Neural progenitor cell (in vitro differentiated cells): ENCODE results near the gene AGAP3. TPM values are rescaled to one million over a fixed set of nuclear protein-coding genes. Genes with fewer than 3 reads are reported as not detected.

Experiments
- DNase-seq: peaks from one replicate; pipeline ENCODE4 v3.0.0-alpha.2; 2016; ENCODE audit warnings: low spot score
- H2AFZ ChIP-seq: fragments of 200-600 bp; sonication (generic); replicated peaks from 2 replicates; pipeline ENCODE4 v1.6.1; 2016; ENCODE audit warnings: antibody characterized with exemption
- H3F3A ChIP-seq: fragments of 200-600 bp; sonication (generic); 2 replicates; pipeline ENCODE4 v1.6.1; 2016; ENCODE audit warnings: antibody characterized with exemption, low read depth
- H3K27ac ChIP-seq: fragments of 200-600 bp; sonication (generic); 2 replicates; pipeline ENCODE4 v1.5.1; 2016; ENCODE audit warnings: mild to moderate bottlenecking
- H3K27me3 ChIP-seq: fragments of 200-600 bp; sonication (generic); 2 replicates; pipeline ENCODE4 v1.6.1; 2016; ENCODE audit warnings: mild to moderate bottlenecking, moderate library complexity
- H3K36me3 ChIP-seq: fragments of 200-600 bp; sonication (generic); 2 replicates; pipeline ENCODE4 v1.5.1; 2016
- H3K4me1 ChIP-seq: fragments of 200-600 bp; sonication (generic); 2 replicates; pipeline ENCODE4 v1.6.1; 2016; ENCODE audit warnings: mixed run types
- H3K4me2 ChIP-seq: fragments of 200-600 bp; sonication (generic); 2 replicates; pipeline ENCODE4 v1.6.1; 2016
- H3K4me3 ChIP-seq: fragments of 200-600 bp; sonication (generic); 2 replicates; pipeline ENCODE4 v1.5.1; 2016
- H3K79me2 ChIP-seq: fragments of 200-600 bp; sonication (generic); 2 replicates; pipeline ENCODE4 v1.6.1; 2016; ENCODE audit warnings: low read depth
- H3K9ac ChIP-seq: fragments of 200-600 bp; sonication (generic); 2 replicates; pipeline ENCODE4 v1.6.1; 2016
- H3K9me3 ChIP-seq: fragments of 200-600 bp; sonication (generic); 2 replicates; pipeline ENCODE4 v1.5.1; 2016; ENCODE audit warnings: low read depth
- H4K20me1 ChIP-seq: fragments of 200-600 bp; sonication (generic); 2 replicates; pipeline ENCODE4 v1.6.1; 2016; ENCODE audit warnings: low read depth
- H3K27ac Mint-ChIP-seq: 3 replicates; pipeline ENCODE4 v1.8.0; 2021; ENCODE audit warnings: mixed read lengths
- H3K27me3 Mint-ChIP-seq: 2 replicates; pipeline ENCODE4 v1.8.0; 2022; ENCODE audit warnings: low read depth, mild to moderate bottlenecking, inconsistent platforms, moderate library complexity, mixed read lengths; ENCODE audit not compliant: insufficient read depth
- H3K36me3 Mint-ChIP-seq: 3 replicates; pipeline ENCODE4 v1.8.0; 2021; ENCODE audit warnings: mixed read lengths
- H3K4me1 Mint-ChIP-seq: 3 replicates; pipeline ENCODE4 v1.8.0; 2021; ENCODE audit warnings: mixed read lengths
- H3K4me3 Mint-ChIP-seq: 3 replicates; pipeline ENCODE4 v1.8.0; 2021; ENCODE audit warnings: mild to moderate bottlenecking, moderate library complexity, mixed read lengths
- H3K9me3 Mint-ChIP-seq: 3 replicates; pipeline ENCODE4 v1.8.0; 2020; ENCODE audit warnings: mixed read lengths
- EZH2 ChIP-seq: fragments of 200-600 bp; sonication (generic); IDR thresholded peaks from 2 replicates; pipeline ENCODE4 v1.6.1; 2017; ENCODE audit warnings: antibody characterized with exemption, mild to moderate bottlenecking, moderate library complexity
- EZH2phosphoT487 ChIP-seq: fragments of 200-600 bp; sonication (generic); IDR thresholded peaks from 2 replicates; pipeline ENCODE4 v1.6.1; 2017; ENCODE audit warnings: antibody characterized with exemption
- total RNA-seq: library from RNA; depleted of rRNA; stranded (reverse); fragments of >200 nt; gene quantifications from 2 replicates; pipeline ENCODE4 v1.2.3, GENCODE V29; 2015; ENCODE audit warnings: low replicate concordance
- TF ChIP-seq, protein P1 (sequence below): fragments of 200-600 bp; sonication (generic); IDR thresholded peaks from 2 replicates; pipeline ENCODE4 v1.5.1; 2017; ENCODE audit warnings: antibody characterized with exemption, mild to moderate bottlenecking

Gene AGAP3
- total RNA-seq, 1 donor from 2014 or later = 38.9 TPM

DNA sequence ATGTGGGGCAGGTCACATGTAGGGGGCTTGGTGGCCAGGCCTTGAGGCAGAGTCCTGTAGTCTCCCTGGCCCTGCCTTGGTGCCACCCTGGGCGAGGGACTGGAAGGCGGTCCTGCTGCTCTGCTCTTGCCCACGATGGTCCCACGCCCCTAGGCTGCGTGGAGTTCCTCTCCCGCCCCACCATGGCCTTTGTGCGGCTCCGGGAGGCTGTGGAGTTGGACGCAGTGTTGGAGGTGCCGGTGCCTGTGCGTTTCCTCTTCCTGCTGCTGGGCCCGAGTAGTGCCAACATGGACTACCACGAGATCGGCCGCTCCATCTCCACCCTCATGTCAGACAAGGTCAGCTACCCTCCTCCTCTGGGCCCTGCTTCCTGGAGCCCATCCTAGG is 15.7 kb upstream of the AGAP3 start:
- Mint-ChIP-seq H3K4me3 (no peak overlapping the region), H3K27ac (no peak overlapping the region), H3K9me3 (no peaks in the 10 kb centered on the region), H3K4me1 (peaks cover 2% of the 10 kb centered on the region), H3K36me3 (peaks cover 13% of the 10 kb centered on the region), H3K27me3 (peaks cover 5% of the 10 kb centered on the region)
- Histone ChIP-seq H3K4me2 (no peak overlapping the region), H3K36me3 (no peaks in the 10 kb centered on the region), H3F3A (no peaks in the 10 kb centered on the region), H4K20me1 (no peaks in the 10 kb centered on the region), H2AFZ (no peak overlapping the region), H3K4me1 (no peaks in the 10 kb centered on the region), H3K79me2 (no peaks in the 10 kb centered on the region), H3K27me3 (no peaks in the 10 kb centered on the region), H3K4me3 (no peak overlapping the region), H3K9ac (no peak overlapping the region), H3K27ac (no peak overlapping the region), H3K9me3 (no peaks in the 10 kb centered on the region)
- TF ChIP-seq EZH2phosphoT487 (no peak), EZH2 (no peak)
- TF ChIP-seq, protein P1, sequence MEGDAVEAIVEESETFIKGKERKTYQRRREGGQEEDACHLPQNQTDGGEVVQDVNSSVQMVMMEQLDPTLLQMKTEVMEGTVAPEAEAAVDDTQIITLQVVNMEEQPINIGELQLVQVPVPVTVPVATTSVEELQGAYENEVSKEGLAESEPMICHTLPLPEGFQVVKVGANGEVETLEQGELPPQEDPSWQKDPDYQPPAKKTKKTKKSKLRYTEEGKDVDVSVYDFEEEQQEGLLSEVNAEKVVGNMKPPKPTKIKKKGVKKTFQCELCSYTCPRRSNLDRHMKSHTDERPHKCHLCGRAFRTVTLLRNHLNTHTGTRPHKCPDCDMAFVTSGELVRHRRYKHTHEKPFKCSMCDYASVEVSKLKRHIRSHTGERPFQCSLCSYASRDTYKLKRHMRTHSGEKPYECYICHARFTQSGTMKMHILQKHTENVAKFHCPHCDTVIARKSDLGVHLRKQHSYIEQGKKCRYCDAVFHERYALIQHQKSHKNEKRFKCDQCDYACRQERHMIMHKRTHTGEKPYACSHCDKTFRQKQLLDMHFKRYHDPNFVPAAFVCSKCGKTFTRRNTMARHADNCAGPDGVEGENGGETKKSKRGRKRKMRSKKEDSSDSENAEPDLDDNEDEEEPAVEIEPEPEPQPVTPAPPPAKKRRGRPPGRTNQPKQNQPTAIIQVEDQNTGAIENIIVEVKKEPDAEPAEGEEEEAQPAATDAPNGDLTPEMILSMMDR = no peak
- DNase-seq = no peak

DNA sequence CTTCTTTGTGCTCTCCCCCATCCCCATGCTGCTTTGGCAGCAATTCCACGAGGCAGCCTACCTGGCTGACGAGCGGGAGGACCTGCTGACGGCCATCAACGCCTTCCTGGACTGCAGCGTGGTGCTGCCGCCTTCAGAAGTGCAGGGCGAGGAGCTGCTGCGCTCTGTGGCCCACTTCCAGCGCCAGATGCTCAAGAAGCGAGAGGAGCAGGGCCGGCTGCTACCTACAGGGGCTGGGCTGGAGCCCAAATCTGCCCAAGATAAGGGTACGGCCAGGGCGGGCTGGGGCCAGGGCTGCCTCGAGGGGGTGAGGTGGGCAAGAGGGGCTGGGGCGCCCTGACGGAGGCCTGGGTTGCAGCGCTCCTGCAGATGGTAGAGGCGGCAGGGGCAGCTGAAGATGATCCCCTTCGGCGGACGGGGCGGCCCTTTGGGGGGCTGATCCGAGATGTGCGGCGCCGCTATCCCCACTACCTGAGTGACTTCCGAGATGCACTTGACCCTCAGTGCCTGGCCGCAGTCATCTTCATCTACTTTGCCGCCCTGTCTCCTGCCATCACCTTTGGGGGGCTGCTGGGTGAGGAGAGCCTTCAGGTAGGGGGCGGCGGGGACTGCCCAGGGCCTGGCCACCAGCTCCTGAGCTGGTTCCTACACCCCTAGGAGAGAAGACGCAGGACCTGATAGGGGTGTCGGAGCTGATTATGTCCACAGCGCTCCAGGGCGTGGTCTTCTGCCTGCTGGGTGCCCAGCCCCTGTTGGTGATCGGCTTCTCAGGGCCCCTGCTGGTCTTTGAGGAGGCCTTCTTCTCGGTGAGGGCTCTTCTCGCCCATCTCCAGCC is 15.0 kb upstream of the AGAP3 start:
- H3K27ac ChIP-seq = no peak overlapping the region
- no peaks in the 10 kb centered on the region for H3K27me3 ChIP-seq
- H3K27ac Mint-ChIP-seq = no peak overlapping the region
- H3K36me3 ChIP-seq = no peaks in the 10 kb centered on the region
- H3K9me3 Mint-ChIP-seq = no peaks in the 10 kb centered on the region
- no peaks in the 10 kb centered on the region for H3K9me3 ChIP-seq
- peaks cover 2% of the 10 kb centered on the region for H3K4me1 Mint-ChIP-seq
- H3K4me3 Mint-ChIP-seq = no peak overlapping the region
- DNase-seq = no peak
- TF ChIP-seq, protein P1 = no peak
- TF ChIP-seq EZH2phosphoT487 = no peak
- TF ChIP-seq EZH2 = no peak
- H3F3A ChIP-seq = no peaks in the 10 kb centered on the region
- no peaks in the 10 kb centered on the region for H3K79me2 ChIP-seq
- peaks cover 8% of the 10 kb centered on the region for H3K27me3 Mint-ChIP-seq
- H3K36me3 Mint-ChIP-seq = peaks cover 14% of the 10 kb centered on the region
- H3K4me2 ChIP-seq = no peak overlapping the region
- H3K4me3 ChIP-seq = no peak overlapping the region
- H4K20me1 ChIP-seq = no peaks in the 10 kb centered on the region
- H2AFZ ChIP-seq = no peak overlapping the region
- H3K4me1 ChIP-seq = no peaks in the 10 kb centered on the region
- H3K9ac ChIP-seq = no peak overlapping the region

DNA sequence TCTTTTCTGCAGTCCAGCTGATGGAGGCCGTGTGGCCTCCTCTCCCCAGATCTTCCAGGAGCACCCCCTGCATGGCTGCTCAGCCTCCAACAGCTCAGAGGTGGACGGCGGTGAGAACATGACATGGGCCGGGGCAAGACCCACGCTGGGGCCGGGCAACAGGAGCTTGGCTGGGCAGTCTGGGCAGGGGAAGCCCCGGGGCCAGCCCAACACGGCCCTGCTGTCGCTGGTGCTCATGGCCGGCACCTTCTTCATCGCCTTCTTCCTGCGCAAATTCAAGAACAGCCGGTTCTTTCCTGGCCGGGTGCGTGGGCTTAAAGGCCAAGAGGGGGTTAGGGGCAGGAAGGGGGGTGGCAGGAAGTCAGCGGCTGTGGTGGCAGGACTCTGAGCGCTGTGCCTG is 12.3 kb upstream of the AGAP3 start:
- Histone ChIP-seq H3K9me3 (no peaks in the 10 kb centered on the region), H3K4me1 (peaks cover 4% of the 10 kb centered on the region), H3K36me3 (no peaks in the 10 kb centered on the region), H3K27me3 (no peaks in the 10 kb centered on the region), H3K9ac (no peak overlapping the region), H3K4me3 (no peak overlapping the region), H3K79me2 (peaks cover 2% of the 10 kb centered on the region), H2AFZ (no peak overlapping the region), H3F3A (peaks cover 17% of the 10 kb centered on the region), H3K27ac (no peak overlapping the region), H4K20me1 (peaks cover 13% of the 10 kb centered on the region), H3K4me2 (no peak overlapping the region)
- TF ChIP-seq EZH2phosphoT487 (no peak), EZH2 (no peak)
- TF ChIP-seq, protein P1 = no peak
- Mint-ChIP-seq H3K4me3 (no peak overlapping the region), H3K4me1 (peaks cover 10% of the 10 kb centered on the region), H3K36me3 (peaks cover 11% of the 10 kb centered on the region), H3K27ac (no peak overlapping the region), H3K27me3 (peaks cover 8% of the 10 kb centered on the region), H3K9me3 (no peaks in the 10 kb centered on the region)
- DNase-seq = no peak
